T-helper 1 cell treated with Interleukin-12 subunit alpha and Interleukin-12 subunit beta and Interleukin-4 antibody, amounts not matched to agents 30 μg/mL and 1 μg/mL, for 36 hours (primary cell): ENCODE measurements around the gene TREML1.
"Not testable (repeated sequence)": the region's sequence is repeated elsewhere in the genome, so short reads cannot be mapped to it uniquely, and the experiment has no call there.

ENCODE experiments used
- H3K27ac Mint-ChIP-seq: one replicate; pipeline ENCODE4 v1.8.0; 2021; ENCODE audit warnings: mild to moderate bottlenecking, mixed read lengths
- H3K27me3 Mint-ChIP-seq: one replicate; pipeline ENCODE4 v1.8.0; 2021; ENCODE audit warnings: low read depth, mixed read lengths
- H3K36me3 Mint-ChIP-seq: one replicate; pipeline ENCODE4 v1.8.0; 2021; ENCODE audit warnings: low read depth, mixed read lengths
- H3K4me1 Mint-ChIP-seq: one replicate; pipeline ENCODE4 v1.8.0; 2021; ENCODE audit warnings: low read depth, mixed read lengths
- H3K4me3 Mint-ChIP-seq: one replicate; pipeline ENCODE4 v1.8.0; 2021; ENCODE audit warnings: mild to moderate bottlenecking, moderate library complexity, mixed read lengths
- H3K9me3 Mint-ChIP-seq: one replicate; pipeline ENCODE4 v1.8.0; 2021; ENCODE audit warnings: mixed read lengths

TREML1 gene

DNA sequence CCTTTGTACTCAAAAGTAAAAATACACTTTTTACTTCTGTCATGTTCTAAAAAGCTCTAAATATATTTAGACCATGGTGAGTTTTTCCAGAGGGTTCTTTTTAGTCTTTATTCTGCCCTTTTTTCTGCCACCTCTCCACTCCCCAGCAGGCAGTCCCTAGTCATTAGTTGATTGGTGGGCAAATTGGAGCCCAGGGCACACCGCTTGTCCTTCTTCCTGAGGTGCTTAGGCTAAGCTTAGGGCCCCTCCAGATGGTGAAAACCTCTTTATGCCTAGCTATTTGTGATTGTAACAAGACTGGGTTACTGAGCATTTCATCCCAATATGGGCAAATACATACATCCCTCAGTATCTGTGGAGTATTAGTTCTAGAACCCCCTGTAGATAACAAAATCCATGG is 6.2 kb downstream of the TREML1 start:
- H3K27ac Mint-ChIP-seq = no peak overlapping the region
- H3K36me3 Mint-ChIP-seq = peaks cover 8% of the 10 kb centered on the region
- H3K27me3 Mint-ChIP-seq = peaks cover 4% of the 10 kb centered on the region
- peaks cover 15% of the 10 kb centered on the region for H3K4me1 Mint-ChIP-seq
- H3K9me3 Mint-ChIP-seq = no peaks in the 10 kb centered on the region
- H3K4me3 Mint-ChIP-seq = peak overlapping the region; percentile 2

DNA sequence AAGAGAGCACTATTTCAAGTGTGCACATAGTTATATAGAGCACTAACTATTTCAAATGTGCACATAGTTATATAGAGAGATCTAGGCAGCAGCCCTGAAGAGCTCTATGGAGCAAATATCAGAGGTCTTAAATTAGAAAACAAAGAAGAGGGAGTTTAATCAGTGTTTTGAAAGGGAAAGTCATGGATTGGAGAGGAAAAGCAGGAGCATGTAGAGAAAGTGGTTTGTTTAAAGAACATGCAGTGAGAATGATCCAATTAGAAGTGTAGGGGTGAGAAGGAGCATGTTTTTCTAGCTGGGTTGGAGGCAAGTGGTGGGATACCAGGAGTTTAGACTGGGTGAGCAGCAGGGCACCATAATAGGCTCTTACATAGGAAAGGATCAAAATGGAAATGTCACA is 17.2 kb downstream of the TREML1 start:
- peaks cover 2% of the 10 kb centered on the region for H3K4me1 Mint-ChIP-seq
- H3K9me3 Mint-ChIP-seq = no peaks in the 10 kb centered on the region
- no peak overlapping the region for H3K4me3 Mint-ChIP-seq
- H3K36me3 Mint-ChIP-seq = peaks cover 5% of the 10 kb centered on the region
- H3K27me3 Mint-ChIP-seq = no peaks in the 10 kb centered on the region
- H3K27ac Mint-ChIP-seq = no peak overlapping the region

DNA sequence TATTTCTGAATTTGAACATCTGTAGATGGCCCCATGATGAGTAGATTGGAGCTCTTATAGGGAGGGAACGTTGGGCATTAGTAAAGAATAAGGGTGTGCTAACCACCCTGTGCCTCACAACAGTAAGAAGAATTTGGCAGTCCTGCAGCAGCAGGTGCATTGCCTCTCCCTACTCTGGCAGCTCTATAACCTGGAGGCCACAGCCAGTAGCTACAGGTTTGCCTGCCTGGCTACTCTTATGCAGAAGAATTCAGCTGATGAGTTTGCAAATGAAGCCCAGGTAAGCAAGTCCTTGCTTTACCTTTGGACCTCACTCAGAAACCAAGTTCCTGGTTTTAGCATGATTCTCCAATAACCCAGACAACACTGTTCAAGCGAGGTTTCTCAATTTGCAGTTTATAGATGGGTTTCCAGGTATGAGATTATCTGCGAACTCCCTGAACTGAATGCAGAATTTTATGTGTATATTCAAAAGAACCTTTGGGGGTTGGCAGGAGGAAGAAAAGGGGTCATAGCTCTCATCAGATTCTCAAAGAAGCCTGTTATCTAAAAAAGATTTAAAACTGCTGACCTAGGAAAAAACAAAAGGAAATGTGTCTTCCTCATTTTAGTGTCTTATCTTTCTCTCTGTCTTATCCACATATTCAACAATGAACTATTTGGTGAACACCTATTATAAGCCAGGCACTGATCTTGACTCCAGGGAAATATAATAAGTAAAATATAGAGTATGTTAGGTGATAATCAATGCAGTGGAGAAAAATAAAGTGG is 18.9 kb downstream of the TREML1 start:
- Mint-ChIP-seq H3K27ac (no peak overlapping the region), H3K4me1 (peaks cover 2% of the 10 kb centered on the region), H3K4me3 (no peak overlapping the region), H3K36me3 (no peaks in the 10 kb centered on the region), H3K27me3 (no peaks in the 10 kb centered on the region), H3K9me3 (no peaks in the 10 kb centered on the region)

DNA sequence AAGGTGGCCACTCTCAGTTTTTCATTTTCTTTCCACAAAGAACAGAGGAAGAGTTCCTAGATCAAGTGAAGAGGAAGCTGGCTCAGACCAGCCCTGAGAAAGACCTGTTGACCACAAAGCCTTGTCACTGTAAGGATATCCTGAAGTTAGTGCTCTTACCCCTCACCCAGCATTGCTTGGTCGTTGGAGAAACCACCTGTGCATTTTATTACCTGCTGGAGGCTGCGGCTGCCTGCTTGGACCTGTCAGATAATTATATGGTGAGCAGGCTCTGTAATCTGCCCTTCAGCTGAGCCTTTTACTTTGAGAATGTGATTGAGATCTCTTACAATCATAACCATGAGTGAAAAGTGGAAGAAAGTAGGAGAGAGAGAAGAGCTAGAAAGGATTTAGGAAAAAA is 21.9 kb downstream of the TREML1 start:
- Mint-ChIP-seq H3K4me3 (no peak overlapping the region), H3K4me1 (peaks cover 2% of the 10 kb centered on the region), H3K27ac (no peak overlapping the region), H3K27me3 (no peaks in the 10 kb centered on the region), H3K9me3 (no peaks in the 10 kb centered on the region), H3K36me3 (peaks cover 6% of the 10 kb centered on the region)

DNA sequence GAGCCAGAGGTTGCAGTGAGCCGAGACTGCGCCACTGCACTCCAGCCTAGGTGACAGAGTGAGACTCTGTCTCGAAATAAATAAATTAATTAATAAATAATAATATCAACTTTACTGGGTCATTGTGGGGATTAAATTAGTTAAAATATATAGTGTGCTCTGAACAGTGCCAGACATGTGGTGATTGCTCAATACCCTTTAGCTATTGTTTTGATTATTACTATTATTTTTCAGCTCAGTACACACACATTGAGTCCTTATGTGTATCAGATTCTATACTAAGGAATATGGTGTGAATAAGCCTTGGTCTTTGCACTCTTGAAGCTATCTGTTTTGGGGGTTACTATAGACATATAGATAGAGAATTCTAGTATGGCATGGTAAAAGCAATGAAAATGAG is 28.9 kb downstream of the TREML1 start:
- Mint-ChIP-seq H3K36me3 (peaks cover 16% of the 10 kb centered on the region), H3K27ac (no peak overlapping the region), H3K9me3 (no peaks in the 10 kb centered on the region), H3K27me3 (no peaks in the 10 kb centered on the region), H3K4me1 (no peaks in the 10 kb centered on the region), H3K4me3 (no peak overlapping the region)

DNA sequence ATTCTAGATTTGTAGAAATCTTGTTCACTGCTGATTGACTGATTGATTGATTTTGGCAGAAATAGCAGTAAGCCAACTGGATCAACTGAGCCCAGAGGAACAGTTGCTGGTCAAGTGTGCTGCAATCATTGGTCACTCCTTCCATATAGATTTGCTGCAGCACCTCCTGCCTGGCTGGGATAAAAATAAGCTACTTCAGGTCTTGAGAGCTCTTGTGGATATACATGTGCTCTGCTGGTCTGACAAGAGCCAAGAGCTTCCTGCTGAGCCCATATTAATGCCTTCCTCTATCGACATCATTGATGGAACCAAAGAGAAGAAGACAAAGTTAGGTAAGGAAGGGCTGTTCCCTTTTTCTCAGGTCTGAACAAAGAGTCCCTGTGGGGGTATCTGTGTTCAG is 31.2 kb downstream of the TREML1 start:
- no peaks in the 10 kb centered on the region for H3K4me1 Mint-ChIP-seq
- no peak overlapping the region for H3K27ac Mint-ChIP-seq
- H3K27me3 Mint-ChIP-seq = no peaks in the 10 kb centered on the region
- no peaks in the 10 kb centered on the region for H3K9me3 Mint-ChIP-seq
- peaks cover 13% of the 10 kb centered on the region for H3K36me3 Mint-ChIP-seq
- H3K4me3 Mint-ChIP-seq = no peak overlapping the region

DNA sequence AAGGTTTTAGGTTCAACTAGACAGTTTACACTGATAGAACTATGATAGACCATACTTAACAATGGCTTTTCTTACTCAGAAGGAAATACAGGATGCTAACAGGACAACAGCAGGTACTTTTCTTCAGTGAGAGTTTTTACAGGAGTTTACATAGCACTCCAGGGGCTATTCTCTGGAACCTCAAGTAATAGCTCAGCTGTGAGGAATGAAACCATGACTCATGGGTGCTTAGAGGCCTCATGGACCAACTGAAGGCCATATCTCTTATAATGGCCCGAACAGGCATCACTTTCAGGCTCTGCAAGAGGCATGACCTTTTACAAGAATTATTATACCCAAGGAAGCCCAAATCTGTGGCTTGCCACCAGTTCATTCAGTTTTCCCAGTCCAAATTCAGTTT is 31.8 kb downstream of the TREML1 start:
- no peaks in the 10 kb centered on the region for H3K9me3 Mint-ChIP-seq
- H3K4me1 Mint-ChIP-seq = no peaks in the 10 kb centered on the region
- H3K4me3 Mint-ChIP-seq = no peak overlapping the region
- peaks cover 16% of the 10 kb centered on the region for H3K36me3 Mint-ChIP-seq
- no peak overlapping the region for H3K27ac Mint-ChIP-seq
- H3K27me3 Mint-ChIP-seq = no peaks in the 10 kb centered on the region

DNA sequence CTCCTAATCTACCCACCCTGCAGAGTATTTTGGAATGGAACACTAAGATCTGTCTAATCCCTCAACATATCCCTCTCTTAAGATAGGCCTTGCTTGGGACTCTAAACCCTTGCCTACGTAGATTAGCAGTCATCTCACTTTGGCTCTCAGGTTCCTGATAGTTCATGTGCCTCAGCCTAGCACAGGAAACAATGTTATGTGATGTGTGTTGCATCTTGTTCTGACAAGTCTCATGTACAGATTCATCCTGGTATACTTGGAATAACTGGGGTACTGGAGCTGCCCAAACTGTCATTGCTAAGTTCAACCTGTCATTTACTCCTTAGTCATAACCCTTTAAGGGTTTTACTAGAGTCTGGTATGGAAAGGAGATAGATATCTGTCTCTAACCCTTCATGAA is 34.1 kb downstream of the TREML1 start:
- Mint-ChIP-seq H3K27ac (no peak overlapping the region), H3K36me3 (peaks cover 15% of the 10 kb centered on the region), H3K4me3 (no peak overlapping the region), H3K4me1 (no peaks in the 10 kb centered on the region), H3K9me3 (no peaks in the 10 kb centered on the region), H3K27me3 (no peaks in the 10 kb centered on the region)

DNA sequence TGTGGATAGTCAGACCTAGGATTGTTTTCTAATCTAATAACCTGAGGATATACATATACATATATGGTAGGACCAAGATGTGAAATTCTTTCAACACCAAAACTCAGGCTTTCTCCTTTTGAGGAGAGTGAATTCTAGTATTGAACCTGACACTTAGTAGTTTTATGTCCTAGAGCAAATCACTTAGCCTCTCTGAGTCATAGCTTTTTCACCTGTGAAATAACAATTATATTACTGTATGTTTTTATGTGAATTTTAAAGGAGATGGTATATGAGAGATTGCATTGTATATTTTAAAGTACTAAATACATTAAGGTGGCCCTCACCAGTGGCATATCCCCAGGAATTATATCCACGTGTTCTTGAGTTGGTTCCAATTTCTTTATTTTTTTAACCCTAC is 34.6 kb downstream of the TREML1 start:
- Mint-ChIP-seq H3K27ac (no peak overlapping the region), H3K9me3 (no peaks in the 10 kb centered on the region), H3K27me3 (no peaks in the 10 kb centered on the region), H3K4me1 (no peaks in the 10 kb centered on the region), H3K4me3 (no peak overlapping the region), H3K36me3 (peaks cover 15% of the 10 kb centered on the region)

DNA sequence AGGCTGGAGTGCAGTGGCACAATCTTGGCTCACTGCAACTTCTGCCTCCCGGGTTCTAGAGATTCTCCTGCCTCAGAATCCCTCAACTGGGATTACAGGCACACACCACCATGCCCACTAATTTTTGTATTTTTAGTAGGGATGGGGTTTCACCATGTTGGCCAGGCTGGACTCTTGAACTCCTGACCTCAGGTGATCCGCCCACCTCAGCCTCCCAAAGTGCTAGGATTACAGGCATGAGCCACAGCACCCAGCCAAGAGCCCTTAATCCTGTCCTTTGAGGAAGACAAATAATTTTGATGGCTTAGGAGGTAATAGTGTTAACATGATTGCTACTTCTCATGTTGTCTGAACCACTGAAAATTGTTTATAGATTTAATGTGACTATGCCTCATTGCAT is 39.1 kb downstream of the TREML1 start:
- not testable (repeated sequence) for H3K4me1 Mint-ChIP-seq, H3K4me3 Mint-ChIP-seq, H3K27ac Mint-ChIP-seq

DNA sequence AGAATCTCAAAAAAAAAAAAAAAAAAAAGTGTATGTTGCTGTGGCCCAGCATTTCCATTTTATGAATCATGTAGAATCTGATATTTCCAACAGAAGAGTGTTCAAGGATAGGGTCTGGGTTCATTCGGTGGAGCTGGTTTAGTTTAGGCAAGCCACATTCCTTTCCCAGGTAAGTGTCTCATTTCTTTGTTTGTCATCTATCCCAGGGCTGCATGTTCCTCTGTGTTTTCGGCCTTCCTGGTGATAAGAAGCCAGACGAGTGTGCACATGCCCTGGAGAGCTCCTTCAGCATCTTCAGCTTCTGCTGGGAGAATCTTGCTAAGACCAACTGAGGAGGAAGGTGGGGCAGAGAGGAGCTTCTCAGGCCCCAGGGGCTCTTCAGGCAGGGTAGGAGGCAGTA is 43.1 kb downstream of the TREML1 start:
- Mint-ChIP-seq H3K4me3 (no peak overlapping the region), H3K36me3 (no peaks in the 10 kb centered on the region), H3K27ac (peak overlapping the region; percentile 47), H3K4me1 (no peaks in the 10 kb centered on the region), H3K9me3 (no peaks in the 10 kb centered on the region), H3K27me3 (no peaks in the 10 kb centered on the region)

More for the DNA sequence above, 39.1 kb downstream of the TREML1 start:
- not testable (repeated sequence) for H3K9me3 Mint-ChIP-seq, H3K27me3 Mint-ChIP-seq, H3K36me3 Mint-ChIP-seq

DNA sequence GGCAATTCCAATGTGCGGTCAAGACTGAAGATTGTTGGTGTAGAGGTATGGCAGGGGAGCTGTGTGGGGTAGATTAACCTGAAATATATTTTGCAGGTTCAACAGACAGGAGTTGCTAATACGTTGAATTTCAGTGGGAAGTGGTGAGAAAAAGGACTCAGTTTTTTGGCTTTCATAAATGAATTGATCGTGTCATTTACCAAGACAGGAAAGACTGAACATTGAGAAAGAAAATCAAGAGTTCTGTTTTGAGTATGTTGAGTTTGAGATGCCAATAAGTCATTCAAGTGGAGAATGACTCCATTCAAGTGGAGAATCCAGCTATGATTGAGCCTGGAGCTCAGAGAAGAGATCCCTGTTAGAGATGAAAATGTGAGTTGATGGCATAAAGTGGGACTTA is 50.3 kb downstream of the TREML1 start:
- no peak overlapping the region for H3K27ac Mint-ChIP-seq
- H3K9me3 Mint-ChIP-seq = no peaks in the 10 kb centered on the region
- H3K4me1 Mint-ChIP-seq = no peaks in the 10 kb centered on the region
- peaks cover 15% of the 10 kb centered on the region for H3K36me3 Mint-ChIP-seq
- H3K27me3 Mint-ChIP-seq = no peaks in the 10 kb centered on the region
- no peak overlapping the region for H3K4me3 Mint-ChIP-seq

DNA sequence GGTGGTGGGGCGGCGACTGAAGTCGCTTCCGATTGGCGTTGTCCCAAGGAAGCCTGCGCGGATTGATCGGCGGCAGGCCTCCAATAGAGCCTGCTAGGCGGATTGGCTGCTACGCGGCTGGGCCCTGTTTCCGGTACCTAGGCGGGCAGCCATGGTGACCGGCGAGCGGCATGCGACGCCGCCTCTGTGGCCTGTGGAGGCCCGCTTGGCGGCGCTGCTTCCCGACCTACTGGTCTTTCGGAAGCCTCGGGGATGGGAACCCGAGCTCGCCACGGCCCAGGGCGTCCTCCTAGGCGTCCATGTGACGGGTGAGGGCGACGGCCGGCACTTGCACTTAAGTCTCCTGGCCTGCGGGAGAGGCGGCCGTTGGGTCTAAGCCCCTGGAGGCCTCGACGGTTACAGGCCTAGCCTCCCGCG is 53.3 kb downstream of the TREML1 start:
- Mint-ChIP-seq H3K4me1 (no peaks in the 10 kb centered on the region), H3K27ac (no peak overlapping the region), H3K9me3 (no peaks in the 10 kb centered on the region), H3K27me3 (no peaks in the 10 kb centered on the region), H3K4me3 (no peak overlapping the region), H3K36me3 (peaks cover 40% of the 10 kb centered on the region)
